HepG2 (cell line): ENCODE measurements around the gene GSKIP. TPM values are rescaled to one million over a fixed set of nuclear protein-coding genes. Genes with fewer than 3 reads are reported as not detected.

ENCODE experiments used
- ARNTL ChIP-seq: sonication (generic); formaldehyde crosslinking; IDR thresholded peaks from 2 replicates; pipeline ENCODE4 v1.4.0; 2020; ENCODE audit warnings: mild to moderate bottlenecking, missing genetic modification reagents
- GTF2F1 ChIP-seq: fragments of 150-350 bp; IDR thresholded peaks from 2 replicates; pipeline ENCODE4 v1.6.1; 2014; ENCODE audit warnings: low read length
- HIVEP1 ChIP-seq: sonication (generic); formaldehyde crosslinking; IDR thresholded peaks from 2 replicates; pipeline ENCODE4 v1.4.0; 2020; ENCODE audit warnings: mild to moderate bottlenecking, missing genetic modification reagents
- KLF9 ChIP-seq: IDR thresholded peaks from 2 replicates; pipeline ENCODE4 v1.6.1; 2016; ENCODE audit warnings: low read depth
- MATR3 ChIP-seq: sonication (generic); formaldehyde crosslinking; IDR thresholded peaks from 2 replicates; pipeline ENCODE4 v1.4.0; 2020; ENCODE audit warnings: missing genetic modification reagents
- NFIB ChIP-seq: sonication (generic); formaldehyde crosslinking; IDR thresholded peaks from 2 replicates; pipeline ENCODE4 v1.9.0; 2021; ENCODE audit warnings: missing genetic modification reagents, mild to moderate bottlenecking, borderline replicate concordance
- NR3C1 ChIP-seq: sonication (generic); formaldehyde crosslinking; IDR thresholded peaks from 2 replicates; pipeline ENCODE4 v1.4.0; 2020; ENCODE audit warnings: missing genetic modification reagents
- SAFB2 ChIP-seq: sonication (generic); formaldehyde crosslinking; IDR thresholded peaks from 2 replicates; pipeline ENCODE4 v1.5.1; 2020; ENCODE audit warnings: missing genetic modification reagents, low read depth, mild to moderate bottlenecking, borderline replicate concordance
- SOX13 ChIP-seq, 3 experiments: fragments of 450-650 bp in 1 of 3; sonication (generic) in 1 of 3; formaldehyde crosslinking in 1 of 3; IDR thresholded peaks in 2 of 3; conservative IDR thresholded peaks in 1 of 3; 2 replicates each; pipeline versions ENCODE4 v1.5.0 to v1.6.1; 2016 to 2020; ENCODE audit warnings: antibody characterized with exemption in 1 of 3, mild to moderate bottlenecking in 1 of 3, missing compliant biosample characterization in 1 of 3, missing genetic modification reagents in 1 of 3, moderate library complexity in 1 of 3
- SP4 ChIP-seq: sonication (generic); formaldehyde crosslinking; IDR thresholded peaks from 2 replicates; pipeline ENCODE4 v1.8.1; 2023; ENCODE audit warnings: mild to moderate bottlenecking, missing genetic modification reagents
- U2AF1 ChIP-seq: fragments of 200-400 bp; formaldehyde crosslinking; optimal IDR thresholded peaks from 2 replicates; pipeline ENCODE3; 2017; ENCODE audit warnings: mild to moderate bottlenecking, low read depth, low read length
- ZFY ChIP-seq: sonication (generic); formaldehyde crosslinking; IDR thresholded peaks from 2 replicates; pipeline ENCODE4 v1.4.0; 2020; ENCODE audit warnings: missing genetic modification reagents
- ZNF138 ChIP-seq: sonication (generic); formaldehyde crosslinking; IDR thresholded peaks from 2 replicates; pipeline ENCODE4 v1.5.0; 2020; ENCODE audit warnings: mild to moderate bottlenecking, low read depth, missing genetic modification reagents
- ZNF205 ChIP-seq: IDR thresholded peaks from 2 replicates; pipeline ENCODE4 v1.6.1; 2018; ENCODE audit warnings: missing biosample characterization, missing genetic modification reagents
- ZZZ3 ChIP-seq: sonication (generic); formaldehyde crosslinking; IDR thresholded peaks from 2 replicates; pipeline ENCODE4 v1.4.0; 2020; ENCODE audit warnings: missing genetic modification reagents, mild to moderate bottlenecking, borderline replicate concordance
- polyA plus RNA-seq, 8 experiments: library from polyadenylated mRNA; depleted of rRNA in 3 of 8; stranded (reverse) in 7 of 8; unstranded in 1 of 8; fragments of >200 nt; fragmentation: Illumina TruSeq in 4 of 8; extraction: Trizol in 4 of 8; gene quantifications; 2 replicates each; pipeline versions ENCODE4 v1.2.1 to v1.2.3, GENCODE V29; 2011 to 2016; ENCODE audit warnings: low read depth in 4 of 8, missing spikeins in 1 of 8, mixed read lengths in 1 of 8; ENCODE audit not compliant: insufficient read depth in 1 of 8
- total RNA-seq, 5 experiments: library from RNA; depleted of rRNA; stranded (reverse); fragments of >200 nt; fragmentation: Illumina TruSeq; extraction: Trizol; gene quantifications; 2 replicates each; pipeline ENCODE4 v1.2.3, GENCODE V29; 2016; ENCODE audit warnings: low read depth in 1 of 5
- TF ChIP-seq, protein P1 (sequence below): sonication (generic); formaldehyde crosslinking; IDR thresholded peaks from 2 replicates; pipeline ENCODE4 v1.5.0; 2020; ENCODE audit warnings: missing genetic modification reagents
- TF ChIP-seq, protein P2 (sequence below): sonication (generic); formaldehyde crosslinking; IDR thresholded peaks from 2 replicates; pipeline ENCODE4 v1.4.0; 2020; ENCODE audit warnings: mild to moderate bottlenecking, missing genetic modification reagents
- TF ChIP-seq, protein P3 (sequence below): sonication (generic); formaldehyde crosslinking; IDR thresholded peaks from 2 replicates; pipeline ENCODE4 v1.5.1; 2020; ENCODE audit warnings: missing genetic modification reagents, mild to moderate bottlenecking, borderline replicate concordance
- TF ChIP-seq, protein P4 (sequence below): sonication (generic); formaldehyde crosslinking; IDR thresholded peaks from 2 replicates; pipeline ENCODE4 v1.8.1; 2023; ENCODE audit warnings: mild to moderate bottlenecking, missing genetic modification reagents
- TF ChIP-seq, protein P5 (sequence below): IDR thresholded peaks from 2 replicates; pipeline ENCODE4 v1.6.1; 2018; ENCODE audit warnings: missing genetic modification reagents, mild to moderate bottlenecking, missing compliant biosample characterization

Gene GSKIP
- total and polyA plus RNA-seq, 2 of the 13 experiments (the other 11 are each of a cell fraction or from before 2014, with no cell fraction given) = 12.5 to 27.3 TPM

DNA sequence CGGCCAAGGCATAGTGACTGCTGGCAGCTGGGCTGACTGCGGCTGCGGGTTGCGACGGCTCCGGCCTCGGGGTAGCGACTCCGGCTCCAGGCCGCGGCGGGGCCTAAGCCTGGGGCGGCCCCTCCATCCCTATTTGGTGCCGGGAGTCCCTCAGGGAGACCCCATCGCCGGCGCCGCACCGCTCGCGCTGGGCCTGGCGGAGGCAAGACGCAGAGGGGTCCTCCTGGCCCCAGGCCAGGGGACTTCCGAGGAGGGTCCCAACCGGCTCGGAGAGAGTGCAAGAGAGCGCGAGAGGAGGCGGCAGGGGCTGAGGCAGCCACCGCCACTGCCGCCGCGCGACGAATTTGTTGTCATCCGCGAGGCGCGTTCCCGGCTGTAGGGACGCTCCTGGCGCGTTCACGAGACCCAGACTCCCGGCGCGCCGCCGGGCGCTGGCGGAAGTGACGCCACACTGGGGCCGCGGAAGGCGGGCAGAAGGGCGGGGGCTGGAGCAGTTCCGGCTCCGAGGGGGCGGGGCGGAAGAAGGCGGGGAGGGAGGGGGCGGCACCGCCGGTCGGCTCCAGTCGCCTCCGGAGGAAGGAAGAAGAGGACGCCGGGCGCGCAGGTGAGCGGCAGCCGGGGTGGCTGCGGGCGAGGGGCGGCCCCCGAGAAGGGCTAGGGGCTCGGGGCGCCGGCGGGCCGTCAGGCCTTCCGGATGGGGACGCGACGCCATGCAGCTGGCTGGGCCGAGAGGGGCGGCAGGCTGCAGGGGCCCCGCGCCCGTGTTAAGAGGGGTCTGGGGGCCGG is at the start of gene GSKIP, which contains the start of gene ATG2B (continued):
- TF ChIP-seq ZZZ3 (CRISPR knock-in tag) (no peak), SOX13 (IDR thresholded peaks at IDR 0.05) (no peak), SOX13 (CRISPR knock-in tag; conservative IDR thresholded peaks at IDR 0.05 in 1 of 2, IDR thresholded peaks at IDR 0.05 in 1 of 2) (no peak), HIVEP1 (CRISPR knock-in tag) (peak; percentile 61; the same call in 1 of the 2 replicates), MATR3 (CRISPR knock-in tag) (no peak), SAFB2 (CRISPR knock-in tag) (no peak), SP4 (CRISPR knock-in tag) (peak; percentile 56; the same call in 1 of the 2 replicates), U2AF1 (no peak), ZNF138 (no peak), KLF9 (CRISPR knock-in tag) (no peak), NR3C1 (CRISPR knock-in tag) (no peak), ARNTL (CRISPR knock-in tag) (no peak; the same call in 1 of the 2 replicates), ZNF205 (CRISPR knock-in tag) (no peak), NFIB (CRISPR knock-in tag) (no peak), GTF2F1 (no peak), ZFY (peak; percentile 91)
- TF ChIP-seq, protein P1, sequence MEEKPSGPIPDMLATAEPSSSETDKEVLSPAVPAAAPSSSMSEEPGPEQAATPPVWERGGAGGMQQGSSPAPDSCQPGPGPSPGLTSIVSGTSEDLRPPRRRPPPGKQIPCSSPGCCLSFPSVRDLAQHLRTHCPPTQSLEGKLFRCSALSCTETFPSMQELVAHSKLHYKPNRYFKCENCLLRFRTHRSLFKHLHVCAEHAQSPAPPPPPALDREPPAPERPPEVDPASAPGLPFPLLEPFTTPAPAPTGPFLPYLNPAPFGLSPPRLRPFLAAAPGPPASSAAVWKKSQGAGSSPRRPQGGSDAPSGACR (CRISPR knock-in tag) = 0 out of 2 replicates have a peak, but pooled peaks have one; percentile 42
- TF ChIP-seq, protein P2, sequence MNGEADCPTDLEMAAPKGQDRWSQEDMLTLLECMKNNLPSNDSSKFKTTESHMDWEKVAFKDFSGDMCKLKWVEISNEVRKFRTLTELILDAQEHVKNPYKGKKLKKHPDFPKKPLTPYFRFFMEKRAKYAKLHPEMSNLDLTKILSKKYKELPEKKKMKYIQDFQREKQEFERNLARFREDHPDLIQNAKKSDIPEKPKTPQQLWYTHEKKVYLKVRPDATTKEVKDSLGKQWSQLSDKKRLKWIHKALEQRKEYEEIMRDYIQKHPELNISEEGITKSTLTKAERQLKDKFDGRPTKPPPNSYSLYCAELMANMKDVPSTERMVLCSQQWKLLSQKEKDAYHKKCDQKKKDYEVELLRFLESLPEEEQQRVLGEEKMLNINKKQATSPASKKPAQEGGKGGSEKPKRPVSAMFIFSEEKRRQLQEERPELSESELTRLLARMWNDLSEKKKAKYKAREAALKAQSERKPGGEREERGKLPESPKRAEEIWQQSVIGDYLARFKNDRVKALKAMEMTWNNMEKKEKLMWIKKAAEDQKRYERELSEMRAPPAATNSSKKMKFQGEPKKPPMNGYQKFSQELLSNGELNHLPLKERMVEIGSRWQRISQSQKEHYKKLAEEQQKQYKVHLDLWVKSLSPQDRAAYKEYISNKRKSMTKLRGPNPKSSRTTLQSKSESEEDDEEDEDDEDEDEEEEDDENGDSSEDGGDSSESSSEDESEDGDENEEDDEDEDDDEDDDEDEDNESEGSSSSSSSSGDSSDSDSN = peak; percentile 92; the same call in 1 of the 2 replicates
- TF ChIP-seq, protein P3, sequence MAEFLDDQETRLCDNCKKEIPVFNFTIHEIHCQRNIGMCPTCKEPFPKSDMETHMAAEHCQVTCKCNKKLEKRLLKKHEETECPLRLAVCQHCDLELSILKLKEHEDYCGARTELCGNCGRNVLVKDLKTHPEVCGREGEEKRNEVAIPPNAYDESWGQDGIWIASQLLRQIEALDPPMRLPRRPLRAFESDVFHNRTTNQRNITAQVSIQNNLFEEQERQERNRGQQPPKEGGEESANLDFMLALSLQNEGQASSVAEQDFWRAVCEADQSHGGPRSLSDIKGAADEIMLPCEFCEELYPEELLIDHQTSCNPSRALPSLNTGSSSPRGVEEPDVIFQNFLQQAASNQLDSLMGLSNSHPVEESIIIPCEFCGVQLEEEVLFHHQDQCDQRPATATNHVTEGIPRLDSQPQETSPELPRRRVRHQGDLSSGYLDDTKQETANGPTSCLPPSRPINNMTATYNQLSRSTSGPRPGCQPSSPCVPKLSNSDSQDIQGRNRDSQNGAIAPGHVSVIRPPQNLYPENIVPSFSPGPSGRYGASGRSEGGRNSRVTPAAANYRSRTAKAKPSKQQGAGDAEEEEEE (CRISPR knock-in tag) = no peak
- TF ChIP-seq, protein P4, sequence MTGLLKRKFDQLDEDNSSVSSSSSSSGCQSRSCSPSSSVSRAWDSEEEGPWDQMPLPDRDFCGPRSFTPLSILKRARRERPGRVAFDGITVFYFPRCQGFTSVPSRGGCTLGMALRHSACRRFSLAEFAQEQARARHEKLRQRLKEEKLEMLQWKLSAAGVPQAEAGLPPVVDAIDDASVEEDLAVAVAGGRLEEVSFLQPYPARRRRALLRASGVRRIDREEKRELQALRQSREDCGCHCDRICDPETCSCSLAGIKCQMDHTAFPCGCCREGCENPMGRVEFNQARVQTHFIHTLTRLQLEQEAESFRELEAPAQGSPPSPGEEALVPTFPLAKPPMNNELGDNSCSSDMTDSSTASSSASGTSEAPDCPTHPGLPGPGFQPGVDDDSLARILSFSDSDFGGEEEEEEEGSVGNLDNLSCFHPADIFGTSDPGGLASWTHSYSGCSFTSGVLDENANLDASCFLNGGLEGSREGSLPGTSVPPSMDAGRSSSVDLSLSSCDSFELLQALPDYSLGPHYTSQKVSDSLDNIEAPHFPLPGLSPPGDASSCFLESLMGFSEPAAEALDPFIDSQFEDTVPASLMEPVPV (CRISPR knock-in tag) = peak; percentile 55; the same call in 1 of the 2 replicates
- TF ChIP-seq, protein P5, sequence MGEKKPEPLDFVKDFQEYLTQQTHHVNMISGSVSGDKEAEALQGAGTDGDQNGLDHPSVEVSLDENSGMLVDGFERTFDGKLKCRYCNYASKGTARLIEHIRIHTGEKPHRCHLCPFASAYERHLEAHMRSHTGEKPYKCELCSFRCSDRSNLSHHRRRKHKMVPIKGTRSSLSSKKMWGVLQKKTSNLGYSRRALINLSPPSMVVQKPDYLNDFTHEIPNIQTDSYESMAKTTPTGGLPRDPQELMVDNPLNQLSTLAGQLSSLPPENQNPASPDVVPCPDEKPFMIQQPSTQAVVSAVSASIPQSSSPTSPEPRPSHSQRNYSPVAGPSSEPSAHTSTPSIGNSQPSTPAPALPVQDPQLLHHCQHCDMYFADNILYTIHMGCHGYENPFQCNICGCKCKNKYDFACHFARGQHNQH = no peak; the same call in 1 of the 2 replicates
